WTC11 (cell line): Measurements from ENCODE around the gene SCEL. TPM values are rescaled to one million over a fixed set of nuclear protein-coding genes. Genes with fewer than 3 reads are reported as not detected.

Experiments used
- ATAC-seq: fragments of 200-7000 bp; cut with Tn5 transposase; 2 replicates; pipeline ENCODE4 v1.10.0; 2021; ENCODE audit warnings: mild to moderate bottlenecking, moderate library complexity
- CTCF ChIA-PET: fragments of 300-600 bp; sonication (Branson Sonifier 250); formaldehyde crosslinking; loops from one replicate; lab custom pipeline; 2021; ENCODE audit warnings: antibody characterized with exemption; lab: Charles Lee
- POLR2A ChIA-PET: fragments of 350-600 bp; sonication (Branson Sonifier 250); formaldehyde crosslinking; loops from one replicate; lab custom pipeline; 2021; ENCODE audit warnings: antibody characterized with exemption; lab: Charles Lee
- DNase-seq: peaks from one replicate; pipeline ENCODE4 v3.0.0; 2021; ENCODE audit warnings: low spot score
- H3K27ac Mint-ChIP-seq: 2 replicates; pipeline ENCODE4 v1.8.0; 2021; ENCODE audit warnings: mixed read lengths
- H3K27me3 Mint-ChIP-seq: 2 replicates; pipeline ENCODE4 v1.8.0; 2021; ENCODE audit warnings: low read depth, mild to moderate bottlenecking, moderate library complexity, mixed read lengths
- H3K36me3 Mint-ChIP-seq: 2 replicates; pipeline ENCODE4 v1.8.0; 2021; ENCODE audit warnings: mixed read lengths
- H3K4me1 Mint-ChIP-seq: 2 replicates; pipeline ENCODE4 v1.8.0; 2022; ENCODE audit warnings: mixed read lengths
- H3K4me3 Mint-ChIP-seq: 2 replicates; pipeline ENCODE4 v1.8.0; 2021; ENCODE audit warnings: mild to moderate bottlenecking, moderate library complexity, mixed read lengths
- H3K9me3 Mint-ChIP-seq: 2 replicates; pipeline ENCODE4 v1.8.0; 2021; ENCODE audit warnings: mixed read lengths
- ATF1 ChIP-seq: sonication (generic); formaldehyde crosslinking; IDR thresholded peaks from 2 replicates; pipeline ENCODE4 v1.8.1; 2023; ENCODE audit warnings: mild to moderate bottlenecking, moderate library complexity, missing genetic modification reagents
- CREB1 ChIP-seq: sonication (generic); formaldehyde crosslinking; IDR thresholded peaks from 2 replicates; pipeline ENCODE4 v1.8.0; 2023; ENCODE audit warnings: mild to moderate bottlenecking, missing genetic modification reagents
- CREM ChIP-seq: sonication (generic); formaldehyde crosslinking; IDR thresholded peaks from 2 replicates; pipeline ENCODE4 v1.8.1; 2022; ENCODE audit warnings: mild to moderate bottlenecking, missing genetic modification reagents, moderate library complexity
- ESRRA ChIP-seq: sonication (generic); formaldehyde crosslinking; IDR thresholded peaks from 2 replicates; pipeline ENCODE4 v1.8.1; 2022; ENCODE audit warnings: mild to moderate bottlenecking, missing genetic modification reagents, borderline replicate concordance
- FOXJ3 ChIP-seq: sonication (generic); formaldehyde crosslinking; IDR thresholded peaks from 2 replicates; pipeline ENCODE4 v1.9.0; 2021; ENCODE audit warnings: missing genetic modification reagents, mild to moderate bottlenecking, borderline replicate concordance
- FOXK1 ChIP-seq: sonication (generic); formaldehyde crosslinking; IDR thresholded peaks from 2 replicates; pipeline ENCODE4 v1.8.0; 2022; ENCODE audit warnings: mild to moderate bottlenecking, moderate library complexity, missing genetic modification reagents
- FOXP1 ChIP-seq: sonication (generic); formaldehyde crosslinking; IDR thresholded peaks from 2 replicates; pipeline ENCODE4 v1.8.0; 2022; ENCODE audit warnings: missing genetic modification reagents, mild to moderate bottlenecking, moderate library complexity, borderline replicate concordance
- GRHL2 ChIP-seq: fragments of 250-450 bp; sonication (Bioruptor Pico); IDR thresholded peaks from 2 replicates; pipeline ENCODE4 v1.8.0; 2022; ENCODE audit warnings: mild to moderate bottlenecking, moderate library complexity; ENCODE audit not compliant: insufficient replicate concordance, severe bottlenecking
- GTF2I ChIP-seq: fragments of 250-450 bp; sonication (Bioruptor Pico); conservative IDR thresholded peaks from 2 replicates; pipeline ENCODE4 v1.4.0; 2021; ENCODE audit warnings: mild to moderate bottlenecking
- HMGA2 ChIP-seq: fragments of 250-450 bp; sonication (Bioruptor Pico); IDR thresholded peaks from 2 replicates; pipeline ENCODE4 v1.4.0; 2021; ENCODE audit warnings: mild to moderate bottlenecking, moderate library complexity
- IRF1 ChIP-seq: sonication (generic); formaldehyde crosslinking; IDR thresholded peaks from 2 replicates; pipeline ENCODE4 v1.8.0; 2023; ENCODE audit warnings: missing genetic modification reagents
- NR3C1 ChIP-seq: sonication (generic); formaldehyde crosslinking; conservative IDR thresholded peaks from 2 replicates; pipeline ENCODE4 v1.8.1; 2023; ENCODE audit warnings: low read depth, mild to moderate bottlenecking, missing genetic modification reagents
- RELA ChIP-seq: sonication (generic); formaldehyde crosslinking; IDR thresholded peaks from 2 replicates; pipeline ENCODE4 v1.8.1; 2022; ENCODE audit warnings: missing genetic modification reagents, mild to moderate bottlenecking, borderline replicate concordance
- RORB ChIP-seq: fragments of 250-450 bp; sonication (Bioruptor Pico); IDR thresholded peaks from 2 replicates; pipeline ENCODE4 v1.9.0; 2021; ENCODE audit warnings: mild to moderate bottlenecking
- TCF7 ChIP-seq: sonication (generic); formaldehyde crosslinking; IDR thresholded peaks from 2 replicates; pipeline ENCODE4 v1.8.0; 2022; ENCODE audit warnings: mild to moderate bottlenecking, low read depth, missing genetic modification reagents, moderate library complexity
- TEAD1 ChIP-seq: sonication (generic); formaldehyde crosslinking; IDR thresholded peaks from 2 replicates; pipeline ENCODE4 v1.8.0; 2022; ENCODE audit warnings: mild to moderate bottlenecking, missing genetic modification reagents
- TEAD4 ChIP-seq: sonication (generic); formaldehyde crosslinking; IDR thresholded peaks from 2 replicates; pipeline ENCODE4 v1.8.0; 2022; ENCODE audit warnings: mild to moderate bottlenecking, missing genetic modification reagents
- TP53 ChIP-seq: sonication (generic); formaldehyde crosslinking; IDR thresholded peaks from 2 replicates; pipeline ENCODE4 v1.8.1; 2023; ENCODE audit warnings: mild to moderate bottlenecking, missing genetic modification reagents
- ZNF232 ChIP-seq: sonication (generic); formaldehyde crosslinking; IDR thresholded peaks from 2 replicates; pipeline ENCODE4 v1.8.0; 2022; ENCODE audit warnings: mild to moderate bottlenecking, missing genetic modification reagents
- ZNF396 ChIP-seq: fragments of 250-450 bp; sonication (Bioruptor Pico); IDR thresholded peaks from 2 replicates; pipeline ENCODE4 v1.8.0; 2021; ENCODE audit warnings: mild to moderate bottlenecking, moderate library complexity, borderline replicate concordance
- ZNF416 ChIP-seq: fragments of 250-450 bp; sonication (Bioruptor Pico); IDR thresholded peaks from 2 replicates; pipeline ENCODE4 v1.9.0; 2021; ENCODE audit warnings: mild to moderate bottlenecking, inconsistent platforms
- ZNF671 ChIP-seq: fragments of 250-450 bp; sonication (Bioruptor Pico); IDR thresholded peaks from 2 replicates; pipeline ENCODE4 v1.8.0; 2021; ENCODE audit warnings: mild to moderate bottlenecking
- ZSCAN18 ChIP-seq: fragments of 250-450 bp; sonication (Bioruptor Pico); IDR thresholded peaks from 2 replicates; pipeline ENCODE4 v2.1.2; 2022; ENCODE audit warnings: mild to moderate bottlenecking, moderate library complexity
- total RNA-seq: library from RNA; stranded (reverse); gene quantifications from 3 replicates; pipeline ENCODE4 v1.2.3, GENCODE V29; 2021
- TF ChIP-seq, protein P1 (sequence below): sonication (generic); formaldehyde crosslinking; IDR thresholded peaks from 2 replicates; pipeline ENCODE4 v1.8.1; 2023; ENCODE audit warnings: mild to moderate bottlenecking, moderate library complexity, missing genetic modification reagents
- TF ChIP-seq, protein P2 (sequence below): sonication (generic); formaldehyde crosslinking; IDR thresholded peaks from 2 replicates; pipeline ENCODE4 v1.8.1; 2023; ENCODE audit warnings: mild to moderate bottlenecking, missing genetic modification reagents, moderate library complexity
- TF ChIP-seq, protein P3 (sequence below): sonication (generic); formaldehyde crosslinking; IDR thresholded peaks from 2 replicates; pipeline ENCODE4 v1.8.0; 2022; ENCODE audit warnings: mild to moderate bottlenecking, missing genetic modification reagents
- TF ChIP-seq, protein P4 (sequence below): fragments of 250-450 bp; sonication (Bioruptor Pico); IDR thresholded peaks from 2 replicates; pipeline ENCODE4 v1.9.0; 2021; ENCODE audit warnings: mild to moderate bottlenecking, borderline replicate concordance

Gene SCEL
- total RNA-seq, 1 experiment from 2014 or later, result not detected

DNA sequence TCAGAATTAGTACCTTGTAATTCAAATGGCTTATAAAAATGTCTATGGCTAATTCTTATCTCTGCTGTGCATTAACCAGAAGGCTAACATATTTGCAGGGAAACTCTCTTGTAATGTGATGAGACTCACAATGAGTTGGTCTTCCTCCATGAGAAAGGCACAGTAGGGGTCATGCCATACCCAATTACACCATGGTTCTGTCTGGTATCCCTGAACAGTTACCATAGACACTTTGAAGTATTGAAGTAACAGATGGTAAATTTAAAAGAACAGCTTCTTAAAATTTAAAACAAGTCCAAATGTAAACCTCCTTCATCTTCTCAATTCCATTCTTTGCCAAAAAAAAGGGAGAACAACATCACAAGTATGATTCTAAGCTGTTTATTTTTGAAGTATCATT, 139.3 kb downstream of the SCEL start:
- Mint-ChIP-seq H3K4me1 (peaks cover 7% of the 10 kb centered on the region), H3K36me3 (peaks cover 8% of the 10 kb centered on the region), H3K9me3 (peaks cover 31% of the 10 kb centered on the region), H3K27me3 (no peaks in the 10 kb centered on the region), H3K27ac (no peak overlapping the region), H3K4me3 (no peak overlapping the region)
- CTCF ChIA-PET, result no interaction called here
- TF ChIP-seq HMGA2 (CRISPR knock-in tag) (no peak), GTF2I (CRISPR knock-in tag) (no peak), RORB (no peak), ZNF671 (CRISPR knock-in tag) (no peak), NR3C1 (CRISPR knock-in tag) (no peak), CREM (CRISPR knock-in tag) (no peak), TEAD4 (CRISPR knock-in tag) (no peak), ESRRA (CRISPR knock-in tag) (no peak), FOXK1 (CRISPR knock-in tag) (no peak), TCF7 (CRISPR knock-in tag) (no peak), RELA (CRISPR knock-in tag) (no peak), ZNF416 (CRISPR knock-in tag) (no peak), TP53 (CRISPR knock-in tag) (no peak), ATF1 (CRISPR knock-in tag) (no peak)
- TF ChIP-seq, protein P1, sequence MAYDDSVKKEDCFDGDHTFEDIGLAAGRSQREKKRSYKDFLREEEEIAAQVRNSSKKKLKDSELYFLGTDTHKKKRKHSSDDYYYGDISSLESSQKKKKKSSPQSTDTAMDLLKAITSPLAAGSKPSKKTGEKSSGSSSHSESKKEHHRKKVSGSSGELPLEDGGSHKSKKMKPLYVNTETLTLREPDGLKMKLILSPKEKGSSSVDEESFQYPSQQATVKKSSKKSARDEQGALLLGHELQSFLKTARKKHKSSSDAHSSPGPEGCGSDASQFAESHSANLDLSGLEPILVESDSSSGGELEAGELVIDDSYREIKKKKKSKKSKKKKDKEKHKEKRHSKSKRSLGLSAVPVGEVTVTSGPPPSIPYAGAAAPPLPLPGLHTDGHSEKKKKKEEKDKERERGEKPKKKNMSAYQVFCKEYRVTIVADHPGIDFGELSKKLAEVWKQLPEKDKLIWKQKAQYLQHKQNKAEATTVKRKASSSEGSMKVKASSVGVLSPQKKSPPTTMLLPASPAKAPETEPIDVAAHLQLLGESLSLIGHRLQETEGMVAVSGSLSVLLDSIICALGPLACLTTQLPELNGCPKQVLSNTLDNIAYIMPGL (CRISPR knock-in tag), result no peak
- TF ChIP-seq, protein P2, sequence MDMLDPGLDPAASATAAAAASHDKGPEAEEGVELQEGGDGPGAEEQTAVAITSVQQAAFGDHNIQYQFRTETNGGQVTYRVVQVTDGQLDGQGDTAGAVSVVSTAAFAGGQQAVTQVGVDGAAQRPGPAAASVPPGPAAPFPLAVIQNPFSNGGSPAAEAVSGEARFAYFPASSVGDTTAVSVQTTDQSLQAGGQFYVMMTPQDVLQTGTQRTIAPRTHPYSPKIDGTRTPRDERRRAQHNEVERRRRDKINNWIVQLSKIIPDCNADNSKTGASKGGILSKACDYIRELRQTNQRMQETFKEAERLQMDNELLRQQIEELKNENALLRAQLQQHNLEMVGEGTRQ (CRISPR knock-in tag), result no peak
- TF ChIP-seq, protein P3, sequence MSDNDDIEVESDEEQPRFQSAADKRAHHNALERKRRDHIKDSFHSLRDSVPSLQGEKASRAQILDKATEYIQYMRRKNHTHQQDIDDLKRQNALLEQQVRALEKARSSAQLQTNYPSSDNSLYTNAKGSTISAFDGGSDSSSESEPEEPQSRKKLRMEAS, result no peak
- DNase-seq (no peak), ATAC-seq (peak; percentile 76)
- POLR2A ChIA-PET, result no interaction called here

DNA sequence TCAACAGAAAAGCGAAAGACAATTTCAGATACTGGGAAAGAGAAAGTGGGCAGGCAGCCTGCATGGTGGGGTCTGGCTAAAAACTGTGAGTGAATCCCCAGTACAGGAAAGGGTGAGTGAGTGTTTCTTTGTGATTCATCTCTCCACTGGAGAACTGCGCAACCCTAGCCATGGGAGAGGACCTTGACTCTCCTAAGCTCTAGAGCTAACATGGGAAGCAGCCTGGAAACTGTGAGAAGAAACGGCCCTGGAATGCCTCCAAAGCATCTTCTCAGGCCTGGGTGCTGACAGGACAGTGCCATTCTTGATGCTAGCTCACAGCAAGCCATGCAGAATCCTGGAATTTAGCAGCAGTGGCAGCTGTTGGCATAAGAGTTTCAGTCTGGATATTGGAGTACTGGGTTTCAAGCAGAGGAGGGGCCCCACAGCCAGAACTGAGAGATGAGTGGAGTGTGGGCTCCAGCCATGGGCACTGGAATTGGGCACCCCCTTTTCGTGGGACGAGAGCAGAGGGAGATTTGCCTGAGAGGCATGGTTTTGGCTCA, 143.3 kb downstream of the SCEL start:
- Mint-ChIP-seq H3K27me3 (no peaks in the 10 kb centered on the region), H3K4me3 (no peak overlapping the region), H3K9me3 (peaks cover 13% of the 10 kb centered on the region), H3K4me1 (peaks cover 7% of the 10 kb centered on the region), H3K36me3 (no peaks in the 10 kb centered on the region), H3K27ac (no peak overlapping the region)
- POLR2A ChIA-PET, result no interaction called here
- ATAC-seq (no peak; the same call in 1 of the 2 replicates), DNase-seq (no peak)
- CTCF ChIA-PET, result no interaction called here
- no peak for TF ChIP-seq ZNF396
- no peak for TF ChIP-seq FOXP1
- TF ChIP-seq, protein P2 (CRISPR knock-in tag), result no peak
- TF ChIP-seq ZSCAN18 (CRISPR knock-in tag), result no peak
- TF ChIP-seq GRHL2 (CRISPR knock-in tag), result no peak
- TF ChIP-seq TP53 (CRISPR knock-in tag), result no peak
- no peak for TF ChIP-seq TEAD1 (CRISPR knock-in tag)
- no peak for TF ChIP-seq FOXK1 (CRISPR knock-in tag)
- no peak for TF ChIP-seq CREB1
- no peak for TF ChIP-seq IRF1 (CRISPR knock-in tag)
- no peak for TF ChIP-seq ZNF232 (CRISPR knock-in tag)
- TF ChIP-seq, protein P4, sequence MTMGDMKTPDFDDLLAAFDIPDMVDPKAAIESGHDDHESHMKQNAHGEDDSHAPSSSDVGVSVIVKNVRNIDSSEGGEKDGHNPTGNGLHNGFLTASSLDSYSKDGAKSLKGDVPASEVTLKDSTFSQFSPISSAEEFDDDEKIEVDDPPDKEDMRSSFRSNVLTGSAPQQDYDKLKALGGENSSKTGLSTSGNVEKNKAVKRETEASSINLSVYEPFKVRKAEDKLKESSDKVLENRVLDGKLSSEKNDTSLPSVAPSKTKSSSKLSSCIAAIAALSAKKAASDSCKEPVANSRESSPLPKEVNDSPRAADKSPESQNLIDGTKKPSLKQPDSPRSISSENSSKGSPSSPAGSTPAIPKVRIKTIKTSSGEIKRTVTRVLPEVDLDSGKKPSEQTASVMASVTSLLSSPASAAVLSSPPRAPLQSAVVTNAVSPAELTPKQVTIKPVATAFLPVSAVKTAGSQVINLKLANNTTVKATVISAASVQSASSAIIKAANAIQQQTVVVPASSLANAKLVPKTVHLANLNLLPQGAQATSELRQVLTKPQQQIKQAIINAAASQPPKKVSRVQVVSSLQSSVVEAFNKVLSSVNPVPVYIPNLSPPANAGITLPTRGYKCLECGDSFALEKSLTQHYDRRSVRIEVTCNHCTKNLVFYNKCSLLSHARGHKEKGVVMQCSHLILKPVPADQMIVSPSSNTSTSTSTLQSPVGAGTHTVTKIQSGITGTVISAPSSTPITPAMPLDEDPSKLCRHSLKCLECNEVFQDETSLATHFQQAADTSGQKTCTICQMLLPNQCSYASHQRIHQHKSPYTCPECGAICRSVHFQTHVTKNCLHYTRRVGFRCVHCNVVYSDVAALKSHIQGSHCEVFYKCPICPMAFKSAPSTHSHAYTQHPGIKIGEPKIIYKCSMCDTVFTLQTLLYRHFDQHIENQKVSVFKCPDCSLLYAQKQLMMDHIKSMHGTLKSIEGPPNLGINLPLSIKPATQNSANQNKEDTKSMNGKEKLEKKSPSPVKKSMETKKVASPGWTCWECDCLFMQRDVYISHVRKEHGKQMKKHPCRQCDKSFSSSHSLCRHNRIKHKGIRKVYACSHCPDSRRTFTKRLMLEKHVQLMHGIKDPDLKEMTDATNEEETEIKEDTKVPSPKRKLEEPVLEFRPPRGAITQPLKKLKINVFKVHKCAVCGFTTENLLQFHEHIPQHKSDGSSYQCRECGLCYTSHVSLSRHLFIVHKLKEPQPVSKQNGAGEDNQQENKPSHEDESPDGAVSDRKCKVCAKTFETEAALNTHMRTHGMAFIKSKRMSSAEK (CRISPR knock-in tag), result no peak
- no peak for TF ChIP-seq ESRRA (CRISPR knock-in tag)
- no peak for TF ChIP-seq FOXJ3 (CRISPR knock-in tag)
